K562 (cell line): ENCODE measurements around the gene KIF24. TPM values are rescaled to one million over a fixed set of nuclear protein-coding genes. Genes with fewer than 3 reads are reported as not detected.

Source experiments
- ATAC-seq: fragments of 200-7000 bp; cut with Tn5 transposase; 3 replicates; pipeline ENCODE4 v1.9.1; 2020; ENCODE audit warnings: moderate library complexity
- BruUV-seq: library from RNA; stranded (reverse); fragments of 400-500 nt; replicated peaks from 2 replicates; lab custom pipeline; 2021; lab: Mats Ljungman, UMichigan
- CTCF ChIA-PET: fragments of 300-600 bp; formaldehyde crosslinking; extraction: SDS; loops from one replicate; lab custom pipeline; 2021; ENCODE audit warnings: low intra/inter-chr PET ratio; lab: Yijun Ruan, JAX
- POLR2A ChIA-PET: fragments of 300-600, 350-650 bp; sonication (Branson Sonifier 250); formaldehyde crosslinking; extraction: SDS; loops from one replicate; lab custom pipeline; 2021; ENCODE audit warnings: antibody characterized with exemption, inconsistent platforms; lab: Yijun Ruan, JAX
- DNase-seq, 4 experiments: peaks; one replicate each; pipeline versions ENCODE4 v3.0.0 to v3.0.0-alpha.2; 2011 to 2018; ENCODE audit warnings: low spot score in 3 of 4, mixed read lengths in 3 of 4; ENCODE audit errors: extremely low read depth in 1 of 4
- FAIRE-seq: peaks from 2 replicates; lab custom pipeline; 2011; peaks lifted over from hg19 to GRCh38; lab: Jason Lieb, UNC
- H2AFZ ChIP-seq: 2 replicates; pipeline ENCODE4 v1.6.0; 2011; ENCODE audit warnings: low read depth, low read length, control low read depth, inconsistent platforms
- H3K27ac ChIP-seq: fragments of 200-600 bp; 3 replicates; pipeline ENCODE4 v1.8.0; 2011; ENCODE audit warnings: low read depth, mild to moderate bottlenecking, control low read depth, inconsistent platforms, low read length, moderate library complexity, mixed read lengths; ENCODE audit errors: extremely low read depth
- H3K27me3 ChIP-seq, 2 experiments: fragments of 300-600 bp in 1 of 2; 2 replicates in 1 of 2; 3 replicates in 1 of 2; pipeline versions ENCODE4 v1.6.0 to v1.8.0; 2011; ENCODE audit warnings: inconsistent platforms in 2 of 2, low read length in 2 of 2, mild to moderate bottlenecking in 1 of 2, mixed read lengths in 1 of 2, moderate library complexity in 1 of 2; ENCODE audit not compliant: control insufficient read depth in 2 of 2, insufficient read depth in 2 of 2
- H3K36me3 ChIP-seq: fragments of 300-600 bp; 3 replicates; pipeline ENCODE4 v1.8.0; 2011; ENCODE audit warnings: mild to moderate bottlenecking, low read length, inconsistent platforms; ENCODE audit not compliant: control insufficient read depth, insufficient read depth
- H3K4me1 ChIP-seq, 2 experiments: fragments of 200-600 bp in 1 of 2; replicated peaks in 1 of 2; 2 replicates in 1 of 2; 3 replicates in 1 of 2; pipeline versions ENCODE4 v1.5.1 to v1.8.0; 2011; ENCODE audit warnings: inconsistent platforms in 2 of 2, low read length in 2 of 2, mild to moderate bottlenecking in 1 of 2, mixed read lengths in 1 of 2, moderate library complexity in 1 of 2; ENCODE audit not compliant: control insufficient read depth in 2 of 2, insufficient read depth in 2 of 2
- H3K4me2 ChIP-seq: 2 replicates; pipeline ENCODE4 v1.6.1; 2011; ENCODE audit warnings: low read length, control low read depth, inconsistent platforms, mixed read lengths; ENCODE audit not compliant: insufficient read depth
- H3K4me3 ChIP-seq: fragments of 200-600 bp; sonication (generic), shearing (Covaris generic); 2 replicates; pipeline ENCODE4 v1.5.1; 2016; ENCODE audit warnings: control low read depth, inconsistent platforms
- H3K79me2 ChIP-seq: fragments of 200-600 bp; 3 replicates; pipeline ENCODE4 v1.8.0; 2011; ENCODE audit warnings: low read length, inconsistent platforms; ENCODE audit not compliant: control insufficient read depth, insufficient read depth
- H3K9ac ChIP-seq, 2 experiments: 2 replicates each; pipeline versions ENCODE4 v1.6.0 to v1.6.1; 2011; ENCODE audit warnings: low read depth in 2 of 2, low read length in 2 of 2, control low read depth in 1 of 2, inconsistent platforms in 1 of 2, mild to moderate bottlenecking in 1 of 2, mixed read lengths in 1 of 2; ENCODE audit not compliant: insufficient read depth in 1 of 2
- H3K9me1 ChIP-seq: one replicate; pipeline ENCODE4 v1.6.0; 2011; ENCODE audit warnings: inconsistent platforms, mild to moderate bottlenecking, low read length, moderate library complexity; ENCODE audit not compliant: control insufficient read depth, insufficient read depth
- H3K9me3 ChIP-seq: replicated peaks from 2 replicates; pipeline ENCODE4 v1.5.1; 2011; ENCODE audit warnings: low read depth, low read length, inconsistent platforms; ENCODE audit not compliant: control insufficient read depth, insufficient read depth
- H4K20me1 ChIP-seq: replicated peaks from 2 replicates; pipeline ENCODE4 v1.6.1; 2011; ENCODE audit warnings: low read length, inconsistent platforms, mixed read lengths; ENCODE audit not compliant: control insufficient read depth, insufficient read depth
- E2F4 ChIP-seq: sonication (generic); formaldehyde crosslinking; IDR thresholded peaks from 2 replicates; pipeline ENCODE4 v1.8.0; 2022; ENCODE audit warnings: mild to moderate bottlenecking, low read depth, missing genetic modification reagents
- HMG20A ChIP-seq: fragments of 450-650 bp; formaldehyde crosslinking; conservative IDR thresholded peaks from 2 replicates; pipeline ENCODE4 v1.4.0; 2020; ENCODE audit warnings: mild to moderate bottlenecking, mixed read lengths
- HOMEZ ChIP-seq: fragments of 250-450 bp; sonication (Bioruptor Pico); IDR thresholded peaks from 2 replicates; pipeline ENCODE4 v1.4.0; 2020; ENCODE audit warnings: mild to moderate bottlenecking, moderate library complexity
- RFX5 ChIP-seq: IDR thresholded peaks from 2 replicates; pipeline ENCODE4 v1.6.1; 2011; ENCODE audit warnings: low read depth, mild to moderate bottlenecking, improper control_type of control experiment, low read length
- SIN3A ChIP-seq, 2 experiments: fragments of 150-350 bp in 1 of 2; IDR thresholded peaks; 2 replicates each; pipeline ENCODE4 v1.6.1; 2011 to 2016; ENCODE audit warnings: borderline replicate concordance in 2 of 2, low read depth in 2 of 2, low read length in 2 of 2, mild to moderate bottlenecking in 2 of 2, moderate library complexity in 2 of 2; ENCODE audit not compliant: control insufficient read depth in 1 of 2
- TAF15 ChIP-seq: fragments of 200-400 bp; formaldehyde crosslinking; IDR thresholded peaks from 2 replicates; pipeline ENCODE4 v1.6.1; 2017; ENCODE audit warnings: mild to moderate bottlenecking, low read depth, low read length, moderate library complexity
- TFAP4 ChIP-seq: sonication (generic); formaldehyde crosslinking; IDR thresholded peaks from 2 replicates; pipeline ENCODE4 v1.8.0; 2022; ENCODE audit warnings: missing genetic modification reagents, mild to moderate bottlenecking, moderate library complexity, borderline replicate concordance
- ZFPM2 ChIP-seq: fragments of 250-450 bp; sonication (Bioruptor Pico); IDR thresholded peaks from 2 replicates; pipeline ENCODE4 v1.5.1; 2022; ENCODE audit warnings: mild to moderate bottlenecking
- ZNF274 ChIP-seq: IDR thresholded peaks from 2 replicates; pipeline ENCODE4 v1.6.1; 2011; ENCODE audit warnings: low read depth, mild to moderate bottlenecking, low read length, moderate library complexity, borderline replicate concordance
- ZNF354B ChIP-seq: fragments of 250-450 bp; sonication (Bioruptor Pico); IDR thresholded peaks from 2 replicates; pipeline ENCODE4 v1.4.0; 2020
- ZNF384 ChIP-seq: IDR thresholded peaks from 2 replicates; pipeline ENCODE4 v1.6.1; 2012; ENCODE audit warnings: low read depth, low read length, improper control_type of control experiment
- WGBS: fragments of 100-300 bp; shearing (Covaris generic); methylation state at CpG from one replicate; pipeline ENCODE4 v1.1.6; 2016; ENCODE audit warnings: low coverage, mixed read lengths; ENCODE audit not compliant: insufficient coverage; ENCODE audit errors: missing lambda C conversion rate; 5-methylcytosine and 5-hydroxymethylcytosine counted together
- in situ Hi-C: fragments of 300-500 bp; cut with MboI; formaldehyde crosslinking; loops from 4 replicates; pipeline ENCODE4 v1.15.0; 2018; ENCODE audit warnings: inconsistent platforms, mixed read lengths
- intact Hi-C: fragments of 100-400 bp; cut with micrococcal nuclease; formaldehyde crosslinking; loops from 2 replicates; pipeline ENCODE4 v1.14.2; 2022
- polyA plus RNA-seq, 8 experiments: library from polyadenylated mRNA; depleted of rRNA in 4 of 8; stranded (reverse) in 5 of 8; unstranded in 3 of 8; fragments of >200 nt; fragmentation: Nextera tagmentation in 2 of 8; fragmentation: Illumina TruSeq in 1 of 8; extraction: Ambion mirVana in 2 of 8; extraction: Trizol in 1 of 8; gene quantifications; 2 replicates each; pipeline versions ENCODE4 v1.2.1 to v1.2.3, GENCODE V29; 2011 to 2014; ENCODE audit warnings: inconsistent platforms in 1 of 8, missing spikeins in 1 of 8
- total RNA-seq, 7 experiments: library from RNA; depleted of rRNA in 6 of 7; stranded (reverse); fragments of >200 nt in 6 of 7; fragmentation: Illumina TruSeq in 2 of 7; extraction: Trizol in 2 of 7; gene quantifications; 2 replicates each; pipeline versions ENCODE4 v1.2.1 to v1.2.3, GENCODE V29; 2011 to 2021; ENCODE audit warnings: low replicate concordance in 1 of 7

The KIF24 gene
- total and polyA plus RNA-seq, 9 of the 15 experiments (the other 6 are each of a cell fraction or from before 2014, with no cell fraction given) = 0.63 to 5.8 (median 4.4) TPM

- Histone ChIP-seq H3K4me2 (no peak overlapping the region), H3K4me1 (peaks cover 4 to 8% of the 10 kb centered on the region in 2 experiments; a peak in 4 of 5 replicates), H3K9me3 (no peaks in the 10 kb centered on the region), H2AFZ (no peak overlapping the region), H3K4me3 (no peak overlapping the region), H4K20me1 (no peaks in the 10 kb centered on the region), H3K9ac (no peak overlapping the region), H3K27ac (no peak overlapping the region), H3K36me3 (peaks cover 2% of the 10 kb centered on the region; the same call in 1 of the 3 replicates), H3K27me3 (no peaks in the 10 kb centered on the region), H3K9me1 (no peaks in the 10 kb centered on the region), H3K79me2 (peaks cover 39% of the 10 kb centered on the region)
- intact Hi-C loops (no loop called here), in situ Hi-C loops (no loop called here)
- FAIRE-seq = no peak
- ChIA-PET CTCF (interaction anchor here (0.7 kb wide), 1 partner anchor 271 kb away, joined by 3 read pairs; no protein-coding TSS in a partner anchor), POLR2A (no interaction called here)
- 0 out of 2 replicates have a peak, but pooled peaks have one; percentile 12 for TF ChIP-seq ZNF384
- no peak for TF ChIP-seq SIN3A (IDR thresholded peaks at IDR 0.05; ENCODE audit: borderline replicate concordance in 2 of 2, control insufficient read depth in 1 of 2, low read depth in 2 of 2, low read length in 2 of 2)
- ATAC-seq = no peak
- no TSS peak for BruUV-seq
- no peak for DNase-seq
- 83% methylated on average over 2 of the region's 7 CpGs for WGBS
Measured at GRCh38 chr9:34321451-34321850, 7.6 kb downstream of the KIF24 start.

GRCh38 chr9:34318163-34318790, 10.8 kb downstream of the KIF24 start:
- no peak overlapping the region for H3K27ac ChIP-seq
- H2AFZ ChIP-seq = no peak overlapping the region
- ATAC-seq = no peak
- no peak overlapping the region for H3K4me2 ChIP-seq
- H3K9ac ChIP-seq = no peak overlapping the region; a peak in 1 of 4 replicates
- ChIA-PET CTCF (no interaction called here), POLR2A (interaction anchor here (0.9 kb wide), 1 partner anchor 10 kb away, joined by 3 read pairs; no protein-coding TSS in a partner anchor)
- no peak for FAIRE-seq
- in situ Hi-C loops = no loop called here
- BruUV-seq = no TSS peak
- 96% methylated on average over 15 of the region's 44 CpGs for WGBS
- H3K9me3 ChIP-seq = no peaks in the 10 kb centered on the region
- no peaks in the 10 kb centered on the region for H4K20me1 ChIP-seq
- intact Hi-C loops = no loop called here
- no peaks in the 10 kb centered on the region for H3K9me1 ChIP-seq
- 0 out of 3 replicates have a peak, but pooled peaks cover 2% of the 10 kb centered on the region for H3K36me3 ChIP-seq
- no peak overlapping the region for H3K4me3 ChIP-seq
- peaks cover 3 to 8% of the 10 kb centered on the region in 2 experiments; a peak in 4 of 5 replicates for H3K4me1 ChIP-seq
- peaks cover 19% of the 10 kb centered on the region; the same call in 2 of the 3 replicates for H3K79me2 ChIP-seq
- no peak for DNase-seq
- H3K27me3 ChIP-seq = no peaks in the 10 kb centered on the region
- TF ChIP-seq TFAP4 (CRISPR knock-in tag) (no peak), ZFPM2 (no peak), ZNF354B (CRISPR knock-in tag) (no peak), ZNF274 (no peak), TAF15 (no peak), RFX5 (no peak), E2F4 (CRISPR knock-in tag) (no peak), HMG20A (CRISPR knock-in tag) (no peak), HOMEZ (no peak)
